SK-N-SH treated with all-trans-retinoic acid at 6 μM for 48 hours (cell line): ENCODE data around the gene LSMEM2.

ENCODE experiments used
- ATAC-seq: fragments of 200-7000 bp; cut with Tn5 transposase; 3 replicates; pipeline ENCODE4 v1.9.1; 2020; ENCODE audit warnings: mild to moderate bottlenecking, moderate library complexity
- ARNTL ChIP-seq: fragments of 450-650 bp; formaldehyde crosslinking; IDR thresholded peaks from 2 replicates; pipeline ENCODE4 v1.5.0; 2020; ENCODE audit warnings: low read depth, mild to moderate bottlenecking, moderate library complexity, borderline replicate concordance
- CREB5 ChIP-seq: fragments of 250-450 bp; sonication (Bioruptor Pico); IDR thresholded peaks from 2 replicates; pipeline ENCODE4 v1.5.1; 2020; ENCODE audit warnings: low read depth, mild to moderate bottlenecking, moderate library complexity
- CSDC2 ChIP-seq: fragments of 250-450 bp; sonication (Bioruptor Pico); IDR thresholded peaks from 2 replicates; pipeline ENCODE4 v1.5.0; 2020; ENCODE audit warnings: mild to moderate bottlenecking, moderate library complexity
- ESRRG ChIP-seq: fragments of 250-450 bp; sonication (Bioruptor Pico); IDR thresholded peaks from 2 replicates; pipeline ENCODE4 v1.6.1; 2021; ENCODE audit warnings: mild to moderate bottlenecking
- GLIS3 ChIP-seq: fragments of 250-450 bp; sonication (Bioruptor Pico); IDR thresholded peaks from 2 replicates; pipeline ENCODE4 v1.5.0; 2020; ENCODE audit warnings: mild to moderate bottlenecking, moderate library complexity
- ISL1 ChIP-seq: fragments of 250-450 bp; sonication (Bioruptor Pico); IDR thresholded peaks from 2 replicates; pipeline ENCODE4 v2.1.2; 2022; ENCODE audit warnings: mild to moderate bottlenecking, moderate library complexity
- OSR1 ChIP-seq: fragments of 250-450 bp; sonication (Bioruptor Pico); IDR thresholded peaks from 2 replicates; pipeline ENCODE4 v1.8.0; 2022; ENCODE audit warnings: moderate library complexity, mild to moderate bottlenecking, inconsistent platforms
- PATZ1 ChIP-seq: fragments of 250-450 bp; sonication (Bioruptor Pico); IDR thresholded peaks from 2 replicates; pipeline ENCODE4 v1.8.0; 2020; ENCODE audit warnings: mild to moderate bottlenecking, moderate library complexity, borderline replicate concordance
- POU6F1 ChIP-seq: fragments of 250-450 bp; sonication (Bioruptor Pico); IDR thresholded peaks from 2 replicates; pipeline ENCODE4 v1.8.0; 2021; ENCODE audit warnings: low read depth, mild to moderate bottlenecking, moderate library complexity, borderline replicate concordance
- PPARA ChIP-seq: fragments of 250-450 bp; sonication (Bioruptor Pico); IDR thresholded peaks from 2 replicates; pipeline ENCODE4 v1.5.0; 2020; ENCODE audit warnings: mild to moderate bottlenecking, borderline replicate concordance
- RARB ChIP-seq: fragments of 250-450 bp; sonication (Bioruptor Pico); IDR thresholded peaks from 2 replicates; pipeline ENCODE4 v1.8.0; 2021; ENCODE audit warnings: mild to moderate bottlenecking, moderate library complexity
- SNAI2 ChIP-seq: fragments of 250-450 bp; sonication (Bioruptor Pico); IDR thresholded peaks from 2 replicates; pipeline ENCODE4 v1.5.0; 2020; ENCODE audit warnings: mild to moderate bottlenecking, moderate library complexity
- TCF4 ChIP-seq: fragments of 250-450 bp; sonication (Bioruptor Pico); IDR thresholded peaks from 2 replicates; pipeline ENCODE4 v1.8.0; 2021; ENCODE audit warnings: mild to moderate bottlenecking, moderate library complexity, borderline replicate concordance
- TOX ChIP-seq: fragments of 250-450 bp; sonication (Bioruptor Pico); IDR thresholded peaks from 2 replicates; pipeline ENCODE4 v1.8.0; 2021; ENCODE audit warnings: mild to moderate bottlenecking, moderate library complexity, borderline replicate concordance
- ZFP3 ChIP-seq: fragments of 250-450 bp; sonication (Bioruptor Pico); IDR thresholded peaks from 2 replicates; pipeline ENCODE4 v1.5.0; 2020; ENCODE audit warnings: mild to moderate bottlenecking, moderate library complexity
- ZFP30 ChIP-seq: fragments of 450-650 bp; formaldehyde crosslinking; IDR thresholded peaks from 2 replicates; pipeline ENCODE4 v1.5.0; 2022; ENCODE audit warnings: mild to moderate bottlenecking, moderate library complexity
- ZNF565 ChIP-seq: fragments of 450-650 bp; formaldehyde crosslinking; conservative IDR thresholded peaks from 2 replicates; pipeline ENCODE4 v1.5.0; 2020; ENCODE audit warnings: low read depth, mild to moderate bottlenecking, moderate library complexity
- ZNF70 ChIP-seq: fragments of 450-650 bp; formaldehyde crosslinking; IDR thresholded peaks from 2 replicates; pipeline ENCODE4 v1.5.0; 2020; ENCODE audit warnings: mild to moderate bottlenecking, moderate library complexity
- ZNF8 ChIP-seq: fragments of 450-650 bp; formaldehyde crosslinking; IDR thresholded peaks from 2 replicates; pipeline ENCODE4 v1.5.0; 2020; ENCODE audit warnings: mild to moderate bottlenecking, moderate library complexity
- TF ChIP-seq, protein P1 (sequence below): fragments of 250-450 bp; sonication (Bioruptor Pico); IDR thresholded peaks from 2 replicates; pipeline ENCODE4 v1.5.1; 2021; ENCODE audit warnings: mild to moderate bottlenecking, moderate library complexity
- TF ChIP-seq, protein P2 (sequence below): fragments of 250-450 bp; sonication (Bioruptor Pico); IDR thresholded peaks from 2 replicates; pipeline ENCODE4 v1.5.0; 2020; ENCODE audit warnings: mild to moderate bottlenecking, moderate library complexity

The LSMEM2 gene

GRCh38 chr3:50287262-50287661 is 8.4 kb downstream of the LSMEM2 start:
- TF ChIP-seq ZNF565 (no peak), CSDC2 (no peak), ZNF8 (no peak), CREB5 (CRISPR knock-in tag) (no peak), ZNF70 (no peak), ISL1 (CRISPR knock-in tag) (no peak), PPARA (CRISPR knock-in tag) (no peak)
- TF ChIP-seq, protein P1, sequence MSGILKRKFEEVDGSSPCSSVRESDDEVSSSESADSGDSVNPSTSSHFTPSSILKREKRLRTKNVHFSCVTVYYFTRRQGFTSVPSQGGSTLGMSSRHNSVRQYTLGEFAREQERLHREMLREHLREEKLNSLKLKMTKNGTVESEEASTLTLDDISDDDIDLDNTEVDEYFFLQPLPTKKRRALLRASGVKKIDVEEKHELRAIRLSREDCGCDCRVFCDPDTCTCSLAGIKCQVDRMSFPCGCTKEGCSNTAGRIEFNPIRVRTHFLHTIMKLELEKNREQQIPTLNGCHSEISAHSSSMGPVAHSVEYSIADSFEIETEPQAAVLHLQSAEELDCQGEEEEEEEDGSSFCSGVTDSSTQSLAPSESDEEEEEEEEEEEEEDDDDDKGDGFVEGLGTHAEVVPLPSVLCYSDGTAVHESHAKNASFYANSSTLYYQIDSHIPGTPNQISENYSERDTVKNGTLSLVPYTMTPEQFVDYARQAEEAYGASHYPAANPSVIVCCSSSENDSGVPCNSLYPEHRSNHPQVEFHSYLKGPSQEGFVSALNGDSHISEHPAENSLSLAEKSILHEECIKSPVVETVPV (CRISPR knock-in tag) = no peak
- no peak for ATAC-seq

GRCh38 chr3:50288387-50289007 is 9.6 kb downstream of the LSMEM2 start:
- ATAC-seq = no peak
- TF ChIP-seq ZNF8 (no peak), SNAI2 (no peak), ZNF565 (no peak), ISL1 (CRISPR knock-in tag) (no peak), GLIS3 (CRISPR knock-in tag) (no peak), ARNTL (CRISPR knock-in tag) (no peak), ZFP3 (CRISPR knock-in tag) (no peak), PATZ1 (CRISPR knock-in tag) (no peak), OSR1 (CRISPR knock-in tag) (no peak), CSDC2 (no peak), CREB5 (CRISPR knock-in tag) (no peak), ZFP30 (CRISPR knock-in tag) (no peak), ZNF70 (no peak)
- TF ChIP-seq, protein P2, sequence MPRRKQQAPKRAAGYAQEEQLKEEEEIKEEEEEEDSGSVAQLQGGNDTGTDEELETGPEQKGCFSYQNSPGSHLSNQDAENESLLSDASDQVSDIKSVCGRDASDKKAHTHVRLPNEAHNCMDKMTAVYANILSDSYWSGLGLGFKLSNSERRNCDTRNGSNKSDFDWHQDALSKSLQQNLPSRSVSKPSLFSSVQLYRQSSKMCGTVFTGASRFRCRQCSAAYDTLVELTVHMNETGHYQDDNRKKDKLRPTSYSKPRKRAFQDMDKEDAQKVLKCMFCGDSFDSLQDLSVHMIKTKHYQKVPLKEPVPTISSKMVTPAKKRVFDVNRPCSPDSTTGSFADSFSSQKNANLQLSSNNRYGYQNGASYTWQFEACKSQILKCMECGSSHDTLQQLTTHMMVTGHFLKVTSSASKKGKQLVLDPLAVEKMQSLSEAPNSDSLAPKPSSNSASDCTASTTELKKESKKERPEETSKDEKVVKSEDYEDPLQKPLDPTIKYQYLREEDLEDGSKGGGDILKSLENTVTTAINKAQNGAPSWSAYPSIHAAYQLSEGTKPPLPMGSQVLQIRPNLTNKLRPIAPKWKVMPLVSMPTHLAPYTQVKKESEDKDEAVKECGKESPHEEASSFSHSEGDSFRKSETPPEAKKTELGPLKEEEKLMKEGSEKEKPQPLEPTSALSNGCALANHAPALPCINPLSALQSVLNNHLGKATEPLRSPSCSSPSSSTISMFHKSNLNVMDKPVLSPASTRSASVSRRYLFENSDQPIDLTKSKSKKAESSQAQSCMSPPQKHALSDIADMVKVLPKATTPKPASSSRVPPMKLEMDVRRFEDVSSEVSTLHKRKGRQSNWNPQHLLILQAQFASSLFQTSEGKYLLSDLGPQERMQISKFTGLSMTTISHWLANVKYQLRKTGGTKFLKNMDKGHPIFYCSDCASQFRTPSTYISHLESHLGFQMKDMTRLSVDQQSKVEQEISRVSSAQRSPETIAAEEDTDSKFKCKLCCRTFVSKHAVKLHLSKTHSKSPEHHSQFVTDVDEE = no peak

GRCh38 chr3:50289130-50289529 is 10.2 kb downstream of the LSMEM2 start:
- TF ChIP-seq ESRRG (CRISPR knock-in tag) = no peak
- no peak for TF ChIP-seq PPARA (CRISPR knock-in tag)
- TF ChIP-seq TCF4 (CRISPR knock-in tag) = no peak
- TF ChIP-seq ZFP3 (CRISPR knock-in tag) = no peak
- no peak for TF ChIP-seq TOX (CRISPR knock-in tag)
- TF ChIP-seq, protein P2 = no peak
- TF ChIP-seq SNAI2 = no peak
- no peak for TF ChIP-seq POU6F1 (CRISPR knock-in tag)
- no peak for TF ChIP-seq GLIS3 (CRISPR knock-in tag)
- no peak for TF ChIP-seq ZNF8
- TF ChIP-seq, protein P1 (CRISPR knock-in tag) = no peak
- no peak for TF ChIP-seq ISL1 (CRISPR knock-in tag)
- no peak for TF ChIP-seq ZFP30 (CRISPR knock-in tag)
- no peak for TF ChIP-seq OSR1 (CRISPR knock-in tag)
- TF ChIP-seq ZNF70 = no peak
- no peak for TF ChIP-seq RARB (CRISPR knock-in tag)
- ATAC-seq = no peak
